OCI-LY3 (cell line): ENCODE measurements around the gene CLTCL1.
"Not testable (repeated sequence)": the region's sequence is repeated elsewhere in the genome, so short reads cannot be mapped to it uniquely, and the experiment has no call there.

Experiments used
- H2AFZ ChIP-seq: fragments of 200-600, 300-600 bp; shearing (Covaris generic); 2 replicates; pipeline ENCODE4 v1.6.0; 2014; ENCODE audit warnings: antibody characterized with exemption, low read depth, low read length
- H3K27ac ChIP-seq: fragments of 200-600, 300-600 bp; sonication (generic); 2 replicates; pipeline ENCODE4 v1.5.1; 2014; ENCODE audit warnings: mild to moderate bottlenecking, low read length, moderate library complexity, mixed read lengths
- H3K27me3 ChIP-seq: fragments of 200-600, 300-600 bp; sonication (generic); 2 replicates; pipeline ENCODE4 v1.6.1; 2014; ENCODE audit warnings: low read depth, low read length, mixed read lengths
- H3K36me3 ChIP-seq: fragments of 200-600, 300-600 bp; sonication (generic); replicated peaks from 2 replicates; pipeline ENCODE3; 2014; ENCODE audit warnings: low read depth, low read length, mixed read lengths
- H3K4me1 ChIP-seq: fragments of 300-600, 200-600 bp; sonication (generic); 2 replicates; pipeline ENCODE4 v1.6.1; 2014; ENCODE audit warnings: low read length, mixed read lengths
- H3K4me2 ChIP-seq: fragments of 200-600, 300-600 bp; sonication (generic); 2 replicates; pipeline ENCODE4 v1.6.1; 2014; ENCODE audit warnings: low read length, mixed read lengths
- H3K4me3 ChIP-seq: fragments of 300-600, 200-600 bp; sonication (generic); 2 replicates; pipeline ENCODE4 v1.5.1; 2014; ENCODE audit warnings: antibody characterized with exemption, mild to moderate bottlenecking, low read length, moderate library complexity
- H3K79me2 ChIP-seq: fragments of 300-600, 200-600 bp; shearing (Covaris generic); 2 replicates; pipeline ENCODE4 v1.6.1; 2014; ENCODE audit warnings: mild to moderate bottlenecking, low read length, mixed read lengths
- H3K9ac ChIP-seq: fragments of 300-600, 200-600 bp; shearing (Covaris generic); 2 replicates; pipeline ENCODE4 v1.6.0; 2014; ENCODE audit warnings: mild to moderate bottlenecking, low read length, moderate library complexity
- H3K9me3 ChIP-seq: fragments of 200-600, 300-600 bp; shearing (Covaris generic); 2 replicates; pipeline ENCODE4 v1.6.1; 2014; ENCODE audit warnings: low read length, mixed read lengths; ENCODE audit not compliant: insufficient read depth
- H4K20me1 ChIP-seq: fragments of 200-600, 300-600 bp; sonication (generic); 2 replicates; pipeline ENCODE4 v1.6.1; 2016; ENCODE audit warnings: low read length, mixed read lengths; ENCODE audit not compliant: insufficient read depth
- CTCF ChIP-seq: fragments of 200-600, 300-600 bp; sonication (generic); IDR thresholded peaks from 2 replicates; pipeline ENCODE4 v1.5.1; 2014; ENCODE audit warnings: antibody characterized with exemption, low read length, low read depth
- EZH2phosphoT487 ChIP-seq: fragments of 200-600 bp; shearing (Covaris generic); IDR thresholded peaks from 2 replicates; pipeline ENCODE4 v1.6.1; 2018; ENCODE audit warnings: antibody characterized with exemption, mixed run types, low read depth

The CLTCL1 gene

GRCh38 chr22:19325296-19325948, 33.9 kb upstream of the CLTCL1 start:
- TF ChIP-seq CTCF (no peak), EZH2phosphoT487 (no peak)
- Histone ChIP-seq H3K4me3 (no peak overlapping the region), H3K36me3 (peaks cover 19% of the 10 kb centered on the region), H3K4me1 (0 out of 2 replicates have a peak, but pooled peaks cover 3% of the 10 kb centered on the region), H4K20me1 (no peaks in the 10 kb centered on the region), H2AFZ (no peak overlapping the region), H3K9ac (no peak overlapping the region), H3K9me3 (no peaks in the 10 kb centered on the region), H3K79me2 (no peaks in the 10 kb centered on the region), H3K27ac (no peak overlapping the region), H3K27me3 (no peaks in the 10 kb centered on the region), H3K4me2 (no peak overlapping the region)

GRCh38 chr22:19323420-19323819, 31.9 kb upstream of the CLTCL1 start:
- H3K9me3 ChIP-seq, H4K20me1 ChIP-seq, H3K9ac ChIP-seq, H3K4me2 ChIP-seq, H3K27ac ChIP-seq, H2AFZ ChIP-seq, H3K79me2 ChIP-seq, H3K36me3 ChIP-seq, H3K4me1 ChIP-seq, H3K4me3 ChIP-seq, H3K27me3 ChIP-seq: not testable (repeated sequence)

- H3K27ac ChIP-seq: no peak overlapping the region
- no peak overlapping the region for H3K9ac ChIP-seq
- TF ChIP-seq CTCF (no peak), EZH2phosphoT487 (no peak)
- H3K9me3 ChIP-seq: no peaks in the 10 kb centered on the region
- no peaks in the 10 kb centered on the region for H3K36me3 ChIP-seq
- no peak overlapping the region for H3K4me3 ChIP-seq
- H2AFZ ChIP-seq: no peak overlapping the region
- H4K20me1 ChIP-seq: no peaks in the 10 kb centered on the region
- H3K27me3 ChIP-seq: no peaks in the 10 kb centered on the region
- H3K4me1 ChIP-seq: 0 out of 2 replicates have a peak, but pooled peaks cover 3% of the 10 kb centered on the region
- H3K79me2 ChIP-seq: no peaks in the 10 kb centered on the region
- no peak overlapping the region for H3K4me2 ChIP-seq
These were observed 30.2 kb upstream of the CLTCL1 start for GRCh38 chr22:19321757-19322156.

GRCh38 chr22:19320136-19320535, 28.6 kb upstream of the CLTCL1 start:
- not testable (repeated sequence) for H4K20me1 ChIP-seq, H3K4me3 ChIP-seq, H3K79me2 ChIP-seq, H3K9me3 ChIP-seq, H2AFZ ChIP-seq, H3K9ac ChIP-seq, H3K36me3 ChIP-seq, H3K27ac ChIP-seq, H3K4me2 ChIP-seq, H3K27me3 ChIP-seq, H3K4me1 ChIP-seq

- Histone ChIP-seq H3K4me2 (no peak overlapping the region), H3K79me2 (no peaks in the 10 kb centered on the region), H3K4me1 (0 out of 2 replicates have a peak, but pooled peaks cover 3% of the 10 kb centered on the region), H3K9ac (no peak overlapping the region), H3K27ac (no peak overlapping the region), H4K20me1 (no peaks in the 10 kb centered on the region), H3K4me3 (no peak overlapping the region), H3K9me3 (no peaks in the 10 kb centered on the region), H3K27me3 (no peaks in the 10 kb centered on the region), H3K36me3 (no peaks in the 10 kb centered on the region), H2AFZ (no peak overlapping the region)
- no peak for TF ChIP-seq EZH2phosphoT487
- TF ChIP-seq CTCF: no peak
These were observed 27.8 kb upstream of the CLTCL1 start for GRCh38 chr22:19319281-19319680.
